A549 (cell line): ENCODE measurements around the gene CNTNAP5. TPM values are rescaled to one million over a fixed set of nuclear protein-coding genes. Genes with fewer than 3 reads are reported as not detected.

Experiments used
- ATAC-seq, 2 experiments: fragments of 200-7000 bp in 1 of 2; fragments of >200 bp in 1 of 2; cut with Nextera tagmentation in 1 of 2; cut with Tn5 transposase in 1 of 2; 3 replicates each; pipeline versions ENCODE4 v1.8.0 to v1.9.1; 2018 to 2020; ENCODE audit warnings: mild to moderate bottlenecking in 1 of 2, moderate library complexity in 1 of 2
- CTCF ChIA-PET: fragments of 300-600 bp; sonication (Branson Sonifier 250); formaldehyde crosslinking; extraction: SDS; loops from one replicate; lab custom pipeline; 2021; ENCODE audit warnings: antibody characterized with exemption, inconsistent platforms; lab: Yijun Ruan, JAX
- POLR2A ChIA-PET: fragments of 350-600 bp; formaldehyde crosslinking; extraction: SDS; loops from one replicate; lab custom pipeline; 2021; ENCODE audit warnings: antibody characterized with exemption, inconsistent platforms; lab: Yijun Ruan, JAX
- DNase-seq, 2 experiments: peaks; one replicate each; pipeline versions ENCODE4 v3.0.0 to v3.0.0-alpha.2; 2011 to 2016; ENCODE audit warnings: low read depth in 1 of 2, low spot score in 1 of 2
- FAIRE-seq: peaks from 2 replicates; lab custom pipeline; 2011; peaks lifted over from hg19 to GRCh38; lab: Jason Lieb, UNC
- H3K27ac ChIP-seq, 2 experiments: fragments of >200 bp; sonication (Bioruptor Twin); formaldehyde crosslinking; 3 replicates each; pipeline ENCODE4 v1.5.1; 2016 to 2017
- H3K4me1 ChIP-seq: fragments of >200 bp; sonication (Bioruptor Twin); formaldehyde crosslinking; 3 replicates; pipeline ENCODE4 v1.6.1; 2016
- H3K4me2 ChIP-seq: fragments of >200 bp; sonication (Bioruptor Twin); formaldehyde crosslinking; 3 replicates; pipeline ENCODE4 v1.6.1; 2016
- H3K4me3 ChIP-seq: fragments of >200 bp; sonication (Bioruptor Twin); formaldehyde crosslinking; 3 replicates; pipeline ENCODE4 v1.5.1; 2016
- H3K9me3 ChIP-seq: fragments of >200 bp; sonication (Bioruptor Twin); formaldehyde crosslinking; 3 replicates; pipeline ENCODE4 v1.6.1; 2016
- BHLHE40 ChIP-seq: IDR thresholded peaks from 2 replicates; pipeline ENCODE4 v1.6.1; 2012; ENCODE audit warnings: low read depth, low read length, inconsistent platforms
- CBX2 ChIP-seq: fragments of 200-600 bp; sonication (generic); IDR thresholded peaks from 2 replicates; pipeline ENCODE4 v1.6.1; 2016; ENCODE audit warnings: low read depth, mild to moderate bottlenecking, borderline replicate concordance
- CHD2 ChIP-seq: fragments of 150-350 bp; IDR thresholded peaks from 2 replicates; pipeline ENCODE4 v1.6.1; 2014; ENCODE audit warnings: low read length; ENCODE audit not compliant: partially characterized antibody
- CHD4 ChIP-seq: fragments of 200-600 bp; sonication (generic); IDR thresholded peaks from 2 replicates; pipeline ENCODE4 v1.6.1; 2016; ENCODE audit warnings: antibody characterized with exemption, mild to moderate bottlenecking, borderline replicate concordance
- EP300 ChIP-seq, 2 experiments: fragments of >200 bp; sonication (Bioruptor Twin); formaldehyde crosslinking; IDR thresholded peaks; 2 replicates in 1 of 2; 3 replicates in 1 of 2; pipeline ENCODE4 v1.6.1; 2016 to 2017
- FOSB ChIP-seq: fragments of 250-450 bp; sonication (Bioruptor Pico); IDR thresholded peaks from 2 replicates; pipeline ENCODE4 v1.5.0; 2020; ENCODE audit warnings: mild to moderate bottlenecking, moderate library complexity
- HDAC2 ChIP-seq: fragments of 200-600 bp; sonication (generic); IDR thresholded peaks from 2 replicates; pipeline ENCODE4 v1.6.1; 2016
- HEYL ChIP-seq: fragments of 250-450 bp; sonication (Bioruptor Pico); IDR thresholded peaks from 2 replicates; pipeline ENCODE4 v1.8.0; 2021; ENCODE audit warnings: mild to moderate bottlenecking, moderate library complexity
- MAFK ChIP-seq: fragments of 450-650 bp; IDR thresholded peaks from 2 replicates; pipeline ENCODE4 v1.6.1; 2014; ENCODE audit not compliant: partially characterized antibody
- NFE2L2 ChIP-seq: fragments of 150-350 bp; conservative IDR thresholded peaks from 2 replicates; pipeline ENCODE4 v1.6.1; 2014; ENCODE audit warnings: low read length
- RAD21 ChIP-seq, 2 experiments: fragments of >200 bp in 1 of 2; sonication (Bioruptor Twin) in 1 of 2; formaldehyde crosslinking in 1 of 2; IDR thresholded peaks in 1 of 2; conservative IDR thresholded peaks in 1 of 2; 2 replicates in 1 of 2; 3 replicates in 1 of 2; pipeline ENCODE4 v1.6.1; 2012 to 2018; ENCODE audit warnings: inconsistent platforms in 1 of 2
- RARB ChIP-seq: fragments of 250-450 bp; sonication (Bioruptor Pico); IDR thresholded peaks from 2 replicates; pipeline ENCODE4 v1.8.0; 2021; ENCODE audit warnings: mild to moderate bottlenecking, moderate library complexity
- RFX5 ChIP-seq: fragments of 450-650 bp; IDR thresholded peaks from 2 replicates; pipeline ENCODE4 v1.7.1; 2014; ENCODE audit warnings: antibody characterized with exemption, mild to moderate bottlenecking, moderate library complexity
- SREBF2 ChIP-seq: fragments of 450-650 bp; IDR thresholded peaks from 2 replicates; pipeline ENCODE4 v1.6.1; 2014; ENCODE audit warnings: mild to moderate bottlenecking, moderate library complexity
- ZC3H11A ChIP-seq: fragments of 450-650 bp; IDR thresholded peaks from 2 replicates; pipeline ENCODE4 v1.6.1; 2014; ENCODE audit warnings: antibody characterized with exemption, mild to moderate bottlenecking
- ZFP36 ChIP-seq: fragments of 450-650 bp; IDR thresholded peaks from 2 replicates; pipeline ENCODE4 v1.6.1; 2014; ENCODE audit warnings: borderline replicate concordance; ENCODE audit not compliant: partially characterized antibody
- WGBS: methylation state at CpG from one replicate; pipeline ENCODE4 v1.1.6; 2017; ENCODE audit errors: missing lambda C conversion rate; 5-methylcytosine and 5-hydroxymethylcytosine counted together
- polyA plus RNA-seq, 4 experiments: library from polyadenylated mRNA; depleted of rRNA in 3 of 4; stranded (reverse); fragments of >200 nt; fragmentation: RNase III in 1 of 4; extraction: RNeasy Plus Mini Kit Qiagen cat#74134 plus additional on column Dnase treatment in 1 of 4; gene quantifications; 2 replicates in 3 of 4; 3 replicates in 1 of 4; pipeline ENCODE4 v1.2.3, GENCODE V29; 2011 to 2017
- TF ChIP-seq, protein P1 (sequence below): fragments of 150-350 bp; IDR thresholded peaks from 2 replicates; pipeline ENCODE4 v1.6.1; 2014; ENCODE audit warnings: low read depth, mild to moderate bottlenecking, low read length
- TF ChIP-seq, protein P2 (sequence below): fragments of 450-650 bp; IDR thresholded peaks from 2 replicates; pipeline ENCODE4 v1.6.1; 2014; ENCODE audit warnings: antibody characterized with exemption
- TF ChIP-seq, protein P3 (sequence below): fragments of 250-450 bp; sonication (Bioruptor Pico); IDR thresholded peaks from 2 replicates; pipeline ENCODE4 v1.5.0; 2021; ENCODE audit warnings: mild to moderate bottlenecking, moderate library complexity, borderline replicate concordance
- TF ChIP-seq, protein P4 (sequence below): IDR thresholded peaks from 2 replicates; pipeline ENCODE4 v1.6.1; 2012; ENCODE audit warnings: low read depth, borderline replicate concordance
- TF ChIP-seq, protein P5 (sequence below): fragments of >200 bp; sonication (Bioruptor Twin); formaldehyde crosslinking; IDR thresholded peaks from 3 replicates; pipeline ENCODE4 v1.6.1; 2016

The CNTNAP5 gene
- polyA plus RNA-seq, 2 of the 4 experiments (the other 2 are of a cell fraction) = not detected

DNA sequence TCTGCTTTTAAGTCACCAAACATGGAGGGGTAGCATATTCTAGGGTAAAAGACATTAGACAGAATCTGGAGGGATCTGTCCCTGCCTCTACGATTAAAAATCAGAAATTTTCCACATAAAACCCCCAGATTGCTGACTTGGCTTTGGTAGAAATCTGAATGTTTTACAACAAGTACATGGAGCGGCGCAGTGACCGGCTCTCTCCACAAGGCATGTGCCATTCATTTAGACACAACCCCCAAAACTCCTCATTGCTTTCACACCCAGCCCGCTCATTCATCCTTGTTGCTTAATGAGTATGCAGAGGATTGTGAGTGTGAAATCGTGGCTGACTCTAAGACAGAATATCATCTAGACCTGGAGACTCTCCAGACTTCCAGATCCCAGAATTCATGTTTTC, 140.6 kb downstream of the CNTNAP5 start:
- ATAC-seq (no peak), FAIRE-seq (no peak)
- 44% methylated on average over 6 of the region's 6 CpGs for WGBS
- Histone ChIP-seq H3K9me3 (no peaks in the 10 kb centered on the region), H3K4me1 (no peaks in the 10 kb centered on the region), H3K4me3 (no peak overlapping the region)
- CTCF ChIA-PET = no interaction called here
- POLR2A ChIA-PET = no interaction called here
- no peak for TF ChIP-seq SREBF2
- TF ChIP-seq FOSB (CRISPR knock-in tag) = no peak
- TF ChIP-seq HDAC2 = no peak
- TF ChIP-seq HEYL = no peak
- TF ChIP-seq CHD2 = no peak
- TF ChIP-seq ZC3H11A = no peak
- TF ChIP-seq, protein P1, sequence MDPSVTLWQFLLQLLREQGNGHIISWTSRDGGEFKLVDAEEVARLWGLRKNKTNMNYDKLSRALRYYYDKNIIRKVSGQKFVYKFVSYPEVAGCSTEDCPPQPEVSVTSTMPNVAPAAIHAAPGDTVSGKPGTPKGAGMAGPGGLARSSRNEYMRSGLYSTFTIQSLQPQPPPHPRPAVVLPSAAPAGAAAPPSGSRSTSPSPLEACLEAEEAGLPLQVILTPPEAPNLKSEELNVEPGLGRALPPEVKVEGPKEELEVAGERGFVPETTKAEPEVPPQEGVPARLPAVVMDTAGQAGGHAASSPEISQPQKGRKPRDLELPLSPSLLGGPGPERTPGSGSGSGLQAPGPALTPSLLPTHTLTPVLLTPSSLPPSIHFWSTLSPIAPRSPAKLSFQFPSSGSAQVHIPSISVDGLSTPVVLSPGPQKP = no peak
- TF ChIP-seq, protein P2, sequence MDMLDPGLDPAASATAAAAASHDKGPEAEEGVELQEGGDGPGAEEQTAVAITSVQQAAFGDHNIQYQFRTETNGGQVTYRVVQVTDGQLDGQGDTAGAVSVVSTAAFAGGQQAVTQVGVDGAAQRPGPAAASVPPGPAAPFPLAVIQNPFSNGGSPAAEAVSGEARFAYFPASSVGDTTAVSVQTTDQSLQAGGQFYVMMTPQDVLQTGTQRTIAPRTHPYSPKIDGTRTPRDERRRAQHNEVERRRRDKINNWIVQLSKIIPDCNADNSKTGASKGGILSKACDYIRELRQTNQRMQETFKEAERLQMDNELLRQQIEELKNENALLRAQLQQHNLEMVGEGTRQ = no peak
- TF ChIP-seq RARB (CRISPR knock-in tag) = no peak
- TF ChIP-seq, protein P3, sequence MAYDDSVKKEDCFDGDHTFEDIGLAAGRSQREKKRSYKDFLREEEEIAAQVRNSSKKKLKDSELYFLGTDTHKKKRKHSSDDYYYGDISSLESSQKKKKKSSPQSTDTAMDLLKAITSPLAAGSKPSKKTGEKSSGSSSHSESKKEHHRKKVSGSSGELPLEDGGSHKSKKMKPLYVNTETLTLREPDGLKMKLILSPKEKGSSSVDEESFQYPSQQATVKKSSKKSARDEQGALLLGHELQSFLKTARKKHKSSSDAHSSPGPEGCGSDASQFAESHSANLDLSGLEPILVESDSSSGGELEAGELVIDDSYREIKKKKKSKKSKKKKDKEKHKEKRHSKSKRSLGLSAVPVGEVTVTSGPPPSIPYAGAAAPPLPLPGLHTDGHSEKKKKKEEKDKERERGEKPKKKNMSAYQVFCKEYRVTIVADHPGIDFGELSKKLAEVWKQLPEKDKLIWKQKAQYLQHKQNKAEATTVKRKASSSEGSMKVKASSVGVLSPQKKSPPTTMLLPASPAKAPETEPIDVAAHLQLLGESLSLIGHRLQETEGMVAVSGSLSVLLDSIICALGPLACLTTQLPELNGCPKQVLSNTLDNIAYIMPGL (CRISPR knock-in tag) = no peak
- no peak for TF ChIP-seq MAFK
- TF ChIP-seq, all 56 proteins: peak for 0
- no peak overlapping the region for H3K27ac ChIP-seq
- DNase-seq = no peak
- no peak overlapping the region for H3K4me2 ChIP-seq

DNA sequence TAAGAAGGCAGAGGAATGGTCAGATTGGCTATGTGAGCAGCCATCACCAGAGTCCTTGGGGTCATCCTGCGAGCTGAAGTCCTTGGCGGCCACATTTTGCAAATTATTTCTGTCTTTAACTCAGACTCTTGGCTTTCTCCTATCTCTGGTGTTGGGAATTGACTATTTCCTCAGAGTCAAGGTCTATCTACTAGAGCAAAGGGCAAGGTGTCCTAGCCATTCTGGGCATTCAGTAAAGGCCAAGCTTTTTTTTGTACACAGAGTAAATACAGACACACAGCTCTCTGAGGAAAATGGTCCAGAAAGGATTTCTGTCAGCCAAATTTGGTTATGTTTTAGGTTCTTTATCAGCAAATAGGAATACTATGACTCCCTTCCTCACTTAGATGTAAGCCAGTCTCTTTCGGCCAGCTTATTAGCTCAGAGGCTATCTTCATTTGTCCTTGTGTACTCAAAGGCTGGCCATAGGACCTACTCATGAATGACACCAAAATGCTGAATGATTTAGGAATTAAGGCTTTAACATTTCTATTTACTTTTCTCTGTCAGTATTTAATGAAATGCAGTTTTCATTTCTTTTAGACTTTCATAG, 146.5 kb downstream of the CNTNAP5 start:
- Histone ChIP-seq H3K9me3 (no peaks in the 10 kb centered on the region), H3K4me1 (no peaks in the 10 kb centered on the region), H3K4me3 (no peak overlapping the region), H3K27ac (no peak overlapping the region), H3K4me2 (no peak overlapping the region)
- no peak for TF ChIP-seq ZFP36
- TF ChIP-seq EP300 (IDR thresholded peaks at IDR 0.05) = no peak
- TF ChIP-seq, protein P4, sequence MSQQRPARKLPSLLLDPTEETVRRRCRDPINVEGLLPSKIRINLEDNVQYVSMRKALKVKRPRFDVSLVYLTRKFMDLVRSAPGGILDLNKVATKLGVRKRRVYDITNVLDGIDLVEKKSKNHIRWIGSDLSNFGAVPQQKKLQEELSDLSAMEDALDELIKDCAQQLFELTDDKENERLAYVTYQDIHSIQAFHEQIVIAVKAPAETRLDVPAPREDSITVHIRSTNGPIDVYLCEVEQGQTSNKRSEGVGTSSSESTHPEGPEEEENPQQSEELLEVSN = no peak
- no peak for TF ChIP-seq NFE2L2
- TF ChIP-seq, protein P5, sequence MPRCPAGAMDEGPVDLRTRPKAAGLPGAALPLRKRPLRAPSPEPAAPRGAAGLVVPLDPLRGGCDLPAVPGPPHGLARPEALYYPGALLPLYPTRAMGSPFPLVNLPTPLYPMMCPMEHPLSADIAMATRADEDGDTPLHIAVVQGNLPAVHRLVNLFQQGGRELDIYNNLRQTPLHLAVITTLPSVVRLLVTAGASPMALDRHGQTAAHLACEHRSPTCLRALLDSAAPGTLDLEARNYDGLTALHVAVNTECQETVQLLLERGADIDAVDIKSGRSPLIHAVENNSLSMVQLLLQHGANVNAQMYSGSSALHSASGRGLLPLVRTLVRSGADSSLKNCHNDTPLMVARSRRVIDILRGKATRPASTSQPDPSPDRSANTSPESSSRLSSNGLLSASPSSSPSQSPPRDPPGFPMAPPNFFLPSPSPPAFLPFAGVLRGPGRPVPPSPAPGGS = no peak
- no peak for TF ChIP-seq CBX2
- no peak for TF ChIP-seq RFX5
- TF ChIP-seq BHLHE40 = no peak
- no peak for TF ChIP-seq CHD4
- TF ChIP-seq RAD21 (conservative IDR thresholded peaks at IDR 0.05 in 1 of 2, IDR thresholded peaks at IDR 0.05 in 1 of 2) = no peak
- FAIRE-seq (no peak), ATAC-seq (no peak), DNase-seq (no peak)
- CTCF ChIA-PET = no interaction called here
- POLR2A ChIA-PET = no interaction called here
- WGBS = 6% methylated on average over 3 of the region's 3 CpGs
